GM23338 (cell line): Measurements from ENCODE around the gene DNAH9. TPM values are rescaled to one million over a fixed set of nuclear protein-coding genes. Genes with fewer than 3 reads are reported as not detected.

Source experiments
- ATAC-seq: fragments of 200-7000 bp; cut with Tn5 transposase; 3 replicates; pipeline ENCODE4 v1.9.1; 2020
- DNase-seq: peaks from one replicate; pipeline ENCODE4 v3.0.0-alpha.2; 2015; ENCODE audit warnings: low spot score
- H2AFZ ChIP-seq: fragments of 200-600 bp; sonication (generic); 2 replicates; pipeline ENCODE4 v1.8.0; 2016; ENCODE audit warnings: antibody characterized with exemption, mild to moderate bottlenecking, moderate library complexity
- H3F3A ChIP-seq: fragments of 200-600 bp; sonication (generic); replicated peaks from 2 replicates; pipeline ENCODE4 v1.8.0; 2017; ENCODE audit warnings: antibody characterized with exemption, mixed run types, low read depth
- H3K27ac ChIP-seq: fragments of 200-600 bp; sonication (generic); 2 replicates; pipeline ENCODE4 v1.6.1; 2016; ENCODE audit warnings: low read depth
- H3K27me3 ChIP-seq: fragments of 200-600 bp; sonication (generic); 2 replicates; pipeline ENCODE4 v1.8.0; 2016; ENCODE audit warnings: mild to moderate bottlenecking, mixed run types, moderate library complexity; ENCODE audit not compliant: insufficient read depth
- H3K36me3 ChIP-seq: fragments of 200-600 bp; sonication (generic); 2 replicates; pipeline ENCODE4 v1.8.0; 2016; ENCODE audit warnings: mild to moderate bottlenecking; ENCODE audit not compliant: insufficient read depth
- H3K4me1 ChIP-seq: fragments of 200-600 bp; sonication (generic); 2 replicates; pipeline ENCODE4 v1.8.0; 2016; ENCODE audit warnings: mild to moderate bottlenecking, moderate library complexity; ENCODE audit not compliant: insufficient read depth
- H3K4me2 ChIP-seq: fragments of 200-600 bp; sonication (generic); 2 replicates; pipeline ENCODE4 v1.7.1; 2017; ENCODE audit warnings: mixed run types
- H3K4me3 ChIP-seq: fragments of 200-600 bp; sonication (generic); 2 replicates; pipeline ENCODE4 v1.6.1; 2016; ENCODE audit warnings: mixed run types
- H3K79me2 ChIP-seq: fragments of 200-600 bp; sonication (generic); replicated peaks from 2 replicates; pipeline ENCODE4 v1.8.0; 2017; ENCODE audit warnings: mild to moderate bottlenecking; ENCODE audit not compliant: insufficient read depth
- H3K9me2 ChIP-seq: fragments of 200-600 bp; sonication (generic); 2 replicates; pipeline ENCODE4 v1.8.0; 2017; ENCODE audit not compliant: insufficient read depth
- H4K20me1 ChIP-seq: fragments of 200-600 bp; sonication (generic); replicated peaks from 2 replicates; pipeline ENCODE4 v1.8.0; 2017; ENCODE audit warnings: mild to moderate bottlenecking; ENCODE audit not compliant: insufficient read depth
- H3K27ac Mint-ChIP-seq: 2 replicates; pipeline ENCODE4 v1.8.0; 2020; ENCODE audit warnings: inconsistent platforms, mild to moderate bottlenecking, moderate library complexity, mixed read lengths
- H3K27me3 Mint-ChIP-seq: 3 replicates; pipeline ENCODE4 v1.8.0; 2022; ENCODE audit warnings: low read depth, mild to moderate bottlenecking, moderate library complexity, mixed read lengths, inconsistent platforms; ENCODE audit not compliant: insufficient read depth, poor library complexity
- H3K36me3 Mint-ChIP-seq: 3 replicates; pipeline ENCODE4 v1.8.0; 2021; ENCODE audit warnings: low read depth, mild to moderate bottlenecking, inconsistent platforms, moderate library complexity, mixed read lengths
- H3K4me1 Mint-ChIP-seq: 3 replicates; pipeline ENCODE4 v1.8.0; 2020; ENCODE audit warnings: mild to moderate bottlenecking, inconsistent platforms, mixed read lengths
- H3K4me3 Mint-ChIP-seq: 3 replicates; pipeline ENCODE4 v1.8.0; 2021; ENCODE audit warnings: moderate library complexity, mild to moderate bottlenecking, inconsistent platforms, mixed read lengths
- H3K9me3 Mint-ChIP-seq: 3 replicates; pipeline ENCODE4 v1.8.0; 2020; ENCODE audit warnings: moderate library complexity, mild to moderate bottlenecking, inconsistent platforms, mixed read lengths
- CREB1 ChIP-seq: fragments of 250-450 bp; sonication (Bioruptor Pico); IDR thresholded peaks from 2 replicates; pipeline ENCODE4 v1.5.0; 2020; ENCODE audit warnings: low read depth, mild to moderate bottlenecking, moderate library complexity
- CTCF ChIP-seq, 2 experiments: fragments of 200-600 bp in 1 of 2; sonication (generic) in 1 of 2; conservative IDR thresholded peaks; 2 replicates each; pipeline versions ENCODE4 v1.5.1 to v1.6.1; 2016 to 2017; ENCODE audit warnings: antibody characterized with exemption in 2 of 2, low read depth in 2 of 2, mild to moderate bottlenecking in 2 of 2, moderate library complexity in 1 of 2
- ETS1 ChIP-seq: IDR thresholded peaks from 2 replicates; pipeline ENCODE4 v1.6.1; 2016; ENCODE audit warnings: antibody characterized with exemption
- EZH2 ChIP-seq: fragments of 200-600 bp; sonication (generic); IDR thresholded peaks from one replicate; pipeline ENCODE4 v1.8.0; 2017; ENCODE audit warnings: antibody characterized with exemption, mild to moderate bottlenecking, low read depth; ENCODE audit not compliant: unreplicated experiment
- EZH2phosphoT487 ChIP-seq: fragments of 200-600 bp; sonication (generic); IDR thresholded peaks from one replicate; pipeline ENCODE4 v1.8.1; 2018; ENCODE audit warnings: antibody characterized with exemption; ENCODE audit not compliant: unreplicated experiment
- JUNB ChIP-seq: IDR thresholded peaks from one replicate; pipeline ENCODE4 v1.6.1; 2016; ENCODE audit warnings: antibody characterized with exemption; ENCODE audit not compliant: unreplicated experiment
- NANOG ChIP-seq: IDR thresholded peaks from 2 replicates; pipeline ENCODE4 v1.6.1; 2016; ENCODE audit warnings: antibody characterized with exemption, borderline replicate concordance
- POLR2AphosphoS5 ChIP-seq: IDR thresholded peaks from 2 replicates; pipeline ENCODE4 v1.6.1; 2016; ENCODE audit warnings: antibody characterized with exemption, low read depth
- STAT1 ChIP-seq: IDR thresholded peaks from one replicate; pipeline ENCODE4 v1.6.1; 2016; ENCODE audit warnings: antibody characterized with exemption; ENCODE audit not compliant: unreplicated experiment
- ZNF331 ChIP-seq: fragments of 250-450 bp; sonication (Bioruptor Pico); IDR thresholded peaks from 2 replicates; pipeline ENCODE4 v1.5.0; 2020; ENCODE audit warnings: low read depth, mild to moderate bottlenecking, moderate library complexity
- ZNF462 ChIP-seq: fragments of 250-450 bp; sonication (Bioruptor Pico); IDR thresholded peaks from 2 replicates; pipeline ENCODE4 v1.5.0; 2020; ENCODE audit warnings: mild to moderate bottlenecking, moderate library complexity
- polyA plus RNA-seq: library from polyadenylated mRNA; unstranded; fragments of >200 nt; fragmentation: Nextera tagmentation; extraction: Ambion mirVana; gene quantifications from 2 replicates; pipeline ENCODE4 v1.2.1, GENCODE V29; 2016
- total RNA-seq: library from RNA; depleted of rRNA; stranded (reverse); fragments of >200 nt; shearing (Covaris generic); gene quantifications from 2 replicates; pipeline ENCODE4 v1.2.3, GENCODE V29; 2014

The DNAH9 gene
- total and polyA plus RNA-seq, 2 experiments from 2014 or later, result not detected

- Histone ChIP-seq H3K9me2 (no peaks in the 10 kb centered on the region), H2AFZ (no peak overlapping the region), H3K27ac (no peak overlapping the region), H3K79me2 (no peaks in the 10 kb centered on the region), H3K4me2 (no peak overlapping the region), H3F3A (no peaks in the 10 kb centered on the region), H3K4me1 (no peaks in the 10 kb centered on the region), H4K20me1 (no peaks in the 10 kb centered on the region), H3K27me3 (no peaks in the 10 kb centered on the region), H3K4me3 (no peak overlapping the region), H3K36me3 (no peaks in the 10 kb centered on the region; the same call in 1 of the 2 replicates)
- no peak for DNase-seq
- H3K27ac Mint-ChIP-seq, result no peak overlapping the region
- TF ChIP-seq ETS1 (no peak), CTCF (conservative IDR thresholded peaks at IDR 0.05; ENCODE audit: low read depth in 2 of 2) (no peak), STAT1 (no peak), ZNF331 (CRISPR knock-in tag) (no peak), JUNB (no peak), NANOG (no peak), ZNF462 (no peak), CREB1 (CRISPR knock-in tag) (no peak), POLR2AphosphoS5 (no peak), EZH2phosphoT487 (no peak), EZH2 (no peak)
- no peaks in the 10 kb centered on the region for H3K4me1 Mint-ChIP-seq
- ATAC-seq, result no peak
- peaks cover 99% of the 10 kb centered on the region for H3K9me3 Mint-ChIP-seq
- H3K4me3 Mint-ChIP-seq, result no peak overlapping the region
- peaks cover 3% of the 10 kb centered on the region for H3K27me3 Mint-ChIP-seq
- peaks cover 35% of the 10 kb centered on the region for H3K36me3 Mint-ChIP-seq
Observed at GRCh38 chr17:11757815-11758214, 159.5 kb downstream of the DNAH9 start.
